GM23338 (cell line): ENCODE data around the gene IL20RB. TPM values are rescaled to one million over a fixed set of nuclear protein-coding genes. Genes with fewer than 3 reads are reported as not detected.

Experiments used
- ATAC-seq: fragments of 200-7000 bp; cut with Tn5 transposase; 3 replicates; pipeline ENCODE4 v1.9.1; 2020
- DNase-seq: peaks from one replicate; pipeline ENCODE4 v3.0.0-alpha.2; 2015; ENCODE audit warnings: low spot score
- H2AFZ ChIP-seq: fragments of 200-600 bp; sonication (generic); 2 replicates; pipeline ENCODE4 v1.8.0; 2016; ENCODE audit warnings: antibody characterized with exemption, mild to moderate bottlenecking, moderate library complexity
- H3F3A ChIP-seq: fragments of 200-600 bp; sonication (generic); replicated peaks from 2 replicates; pipeline ENCODE4 v1.8.0; 2017; ENCODE audit warnings: antibody characterized with exemption, mixed run types, low read depth
- H3K27ac ChIP-seq: fragments of 200-600 bp; sonication (generic); 2 replicates; pipeline ENCODE4 v1.6.1; 2016; ENCODE audit warnings: low read depth
- H3K27me3 ChIP-seq: fragments of 200-600 bp; sonication (generic); 2 replicates; pipeline ENCODE4 v1.8.0; 2016; ENCODE audit warnings: mild to moderate bottlenecking, mixed run types, moderate library complexity; ENCODE audit not compliant: insufficient read depth
- H3K36me3 ChIP-seq: fragments of 200-600 bp; sonication (generic); 2 replicates; pipeline ENCODE4 v1.8.0; 2016; ENCODE audit warnings: mild to moderate bottlenecking; ENCODE audit not compliant: insufficient read depth
- H3K4me1 ChIP-seq: fragments of 200-600 bp; sonication (generic); 2 replicates; pipeline ENCODE4 v1.8.0; 2016; ENCODE audit warnings: mild to moderate bottlenecking, moderate library complexity; ENCODE audit not compliant: insufficient read depth
- H3K4me2 ChIP-seq: fragments of 200-600 bp; sonication (generic); 2 replicates; pipeline ENCODE4 v1.7.1; 2017; ENCODE audit warnings: mixed run types
- H3K4me3 ChIP-seq: fragments of 200-600 bp; sonication (generic); 2 replicates; pipeline ENCODE4 v1.6.1; 2016; ENCODE audit warnings: mixed run types
- H3K79me2 ChIP-seq: fragments of 200-600 bp; sonication (generic); replicated peaks from 2 replicates; pipeline ENCODE4 v1.8.0; 2017; ENCODE audit warnings: mild to moderate bottlenecking; ENCODE audit not compliant: insufficient read depth
- H3K9me2 ChIP-seq: fragments of 200-600 bp; sonication (generic); 2 replicates; pipeline ENCODE4 v1.8.0; 2017; ENCODE audit not compliant: insufficient read depth
- H4K20me1 ChIP-seq: fragments of 200-600 bp; sonication (generic); replicated peaks from 2 replicates; pipeline ENCODE4 v1.8.0; 2017; ENCODE audit warnings: mild to moderate bottlenecking; ENCODE audit not compliant: insufficient read depth
- H3K27ac Mint-ChIP-seq: 2 replicates; pipeline ENCODE4 v1.8.0; 2020; ENCODE audit warnings: inconsistent platforms, mild to moderate bottlenecking, moderate library complexity, mixed read lengths
- H3K27me3 Mint-ChIP-seq: 3 replicates; pipeline ENCODE4 v1.8.0; 2022; ENCODE audit warnings: low read depth, mild to moderate bottlenecking, moderate library complexity, mixed read lengths, inconsistent platforms; ENCODE audit not compliant: insufficient read depth, poor library complexity
- H3K36me3 Mint-ChIP-seq: 3 replicates; pipeline ENCODE4 v1.8.0; 2021; ENCODE audit warnings: low read depth, mild to moderate bottlenecking, inconsistent platforms, moderate library complexity, mixed read lengths
- H3K4me1 Mint-ChIP-seq: 3 replicates; pipeline ENCODE4 v1.8.0; 2020; ENCODE audit warnings: mild to moderate bottlenecking, inconsistent platforms, mixed read lengths
- H3K4me3 Mint-ChIP-seq: 3 replicates; pipeline ENCODE4 v1.8.0; 2021; ENCODE audit warnings: moderate library complexity, mild to moderate bottlenecking, inconsistent platforms, mixed read lengths
- H3K9me3 Mint-ChIP-seq: 3 replicates; pipeline ENCODE4 v1.8.0; 2020; ENCODE audit warnings: moderate library complexity, mild to moderate bottlenecking, inconsistent platforms, mixed read lengths
- CREB1 ChIP-seq: fragments of 250-450 bp; sonication (Bioruptor Pico); IDR thresholded peaks from 2 replicates; pipeline ENCODE4 v1.5.0; 2020; ENCODE audit warnings: low read depth, mild to moderate bottlenecking, moderate library complexity
- CTCF ChIP-seq, 2 experiments: fragments of 200-600 bp in 1 of 2; sonication (generic) in 1 of 2; conservative IDR thresholded peaks; 2 replicates each; pipeline versions ENCODE4 v1.5.1 to v1.6.1; 2016 to 2017; ENCODE audit warnings: antibody characterized with exemption in 2 of 2, low read depth in 2 of 2, mild to moderate bottlenecking in 2 of 2, moderate library complexity in 1 of 2
- EZH2 ChIP-seq: fragments of 200-600 bp; sonication (generic); IDR thresholded peaks from one replicate; pipeline ENCODE4 v1.8.0; 2017; ENCODE audit warnings: antibody characterized with exemption, mild to moderate bottlenecking, low read depth; ENCODE audit not compliant: unreplicated experiment
- EZH2phosphoT487 ChIP-seq: fragments of 200-600 bp; sonication (generic); IDR thresholded peaks from one replicate; pipeline ENCODE4 v1.8.1; 2018; ENCODE audit warnings: antibody characterized with exemption; ENCODE audit not compliant: unreplicated experiment
- JUNB ChIP-seq: IDR thresholded peaks from one replicate; pipeline ENCODE4 v1.6.1; 2016; ENCODE audit warnings: antibody characterized with exemption; ENCODE audit not compliant: unreplicated experiment
- NANOG ChIP-seq: IDR thresholded peaks from 2 replicates; pipeline ENCODE4 v1.6.1; 2016; ENCODE audit warnings: antibody characterized with exemption, borderline replicate concordance
- POLR2AphosphoS5 ChIP-seq: IDR thresholded peaks from 2 replicates; pipeline ENCODE4 v1.6.1; 2016; ENCODE audit warnings: antibody characterized with exemption, low read depth
- REST ChIP-seq: IDR thresholded peaks from one replicate; pipeline ENCODE4 v1.6.1; 2018; ENCODE audit warnings: antibody characterized with exemption; ENCODE audit not compliant: unreplicated experiment
- STAT1 ChIP-seq: IDR thresholded peaks from one replicate; pipeline ENCODE4 v1.6.1; 2016; ENCODE audit warnings: antibody characterized with exemption; ENCODE audit not compliant: unreplicated experiment
- ZNF114 ChIP-seq: fragments of 250-450 bp; sonication (Bioruptor Pico); IDR thresholded peaks from 2 replicates; pipeline ENCODE4 v1.5.0; 2020; ENCODE audit warnings: mild to moderate bottlenecking, moderate library complexity
- ZNF331 ChIP-seq: fragments of 250-450 bp; sonication (Bioruptor Pico); IDR thresholded peaks from 2 replicates; pipeline ENCODE4 v1.5.0; 2020; ENCODE audit warnings: low read depth, mild to moderate bottlenecking, moderate library complexity
- polyA plus RNA-seq: library from polyadenylated mRNA; unstranded; fragments of >200 nt; fragmentation: Nextera tagmentation; extraction: Ambion mirVana; gene quantifications from 2 replicates; pipeline ENCODE4 v1.2.1, GENCODE V29; 2016
- total RNA-seq: library from RNA; depleted of rRNA; stranded (reverse); fragments of >200 nt; shearing (Covaris generic); gene quantifications from 2 replicates; pipeline ENCODE4 v1.2.3, GENCODE V29; 2014
- TF ChIP-seq, protein P1 (sequence below): IDR thresholded peaks from 2 replicates; pipeline ENCODE4 v1.6.1; 2016; ENCODE audit warnings: antibody characterized with exemption
- TF ChIP-seq, protein P2 (sequence below): fragments of 250-450 bp; sonication (Bioruptor Pico); IDR thresholded peaks from 2 replicates; pipeline ENCODE4 v1.5.0; 2020; ENCODE audit warnings: mild to moderate bottlenecking, moderate library complexity

Gene IL20RB
- total and polyA plus RNA-seq, 2 experiments from 2014 or later: 1.7 to 4.6 TPM

DNA sequence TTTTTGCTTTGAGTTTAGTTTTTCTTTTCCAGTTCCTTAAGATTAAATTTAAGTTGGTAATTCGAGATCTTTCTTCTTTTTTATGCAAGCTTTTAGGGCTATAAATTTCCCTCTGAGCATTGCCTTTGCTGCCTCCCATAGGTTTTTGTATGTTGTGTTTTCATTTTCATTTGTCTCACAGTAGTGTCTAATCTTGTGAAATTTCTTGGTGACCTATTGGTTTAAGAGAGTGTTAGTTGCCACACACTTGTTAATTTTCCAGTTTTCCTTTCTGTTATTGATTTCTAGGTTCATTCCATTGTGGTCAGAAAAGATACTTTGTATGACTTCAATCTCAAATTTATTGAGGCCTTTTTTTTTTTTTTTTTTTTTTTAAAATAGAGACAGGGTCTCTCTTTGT is 18.3 kb upstream of the IL20RB start:
- ATAC-seq (no peak), DNase-seq (no peak)
- Histone ChIP-seq H3K79me2 (peaks cover 81% of the 10 kb centered on the region), H3K4me3 (no peak overlapping the region), H3K4me2 (no peak overlapping the region), H2AFZ (no peak overlapping the region), H3K27ac (no peak overlapping the region), H3K4me1 (peaks cover 18% of the 10 kb centered on the region), H3K9me2 (no peaks in the 10 kb centered on the region), H3K36me3 (no peaks in the 10 kb centered on the region), H3K27me3 (no peaks in the 10 kb centered on the region), H3F3A (no peaks in the 10 kb centered on the region), H4K20me1 (no peaks in the 10 kb centered on the region; the same call in none of the 2 replicates)
- H3K27me3 Mint-ChIP-seq: peaks cover 2% of the 10 kb centered on the region
- H3K9me3 Mint-ChIP-seq: peaks cover 2% of the 10 kb centered on the region; the same call in 1 of the 3 replicates
- no peak overlapping the region for H3K27ac Mint-ChIP-seq
- no peak overlapping the region for H3K4me3 Mint-ChIP-seq
- TF ChIP-seq, protein P1, sequence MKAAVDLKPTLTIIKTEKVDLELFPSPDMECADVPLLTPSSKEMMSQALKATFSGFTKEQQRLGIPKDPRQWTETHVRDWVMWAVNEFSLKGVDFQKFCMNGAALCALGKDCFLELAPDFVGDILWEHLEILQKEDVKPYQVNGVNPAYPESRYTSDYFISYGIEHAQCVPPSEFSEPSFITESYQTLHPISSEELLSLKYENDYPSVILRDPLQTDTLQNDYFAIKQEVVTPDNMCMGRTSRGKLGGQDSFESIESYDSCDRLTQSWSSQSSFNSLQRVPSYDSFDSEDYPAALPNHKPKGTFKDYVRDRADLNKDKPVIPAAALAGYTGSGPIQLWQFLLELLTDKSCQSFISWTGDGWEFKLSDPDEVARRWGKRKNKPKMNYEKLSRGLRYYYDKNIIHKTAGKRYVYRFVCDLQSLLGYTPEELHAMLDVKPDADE: no peak
- TF ChIP-seq, protein P2, sequence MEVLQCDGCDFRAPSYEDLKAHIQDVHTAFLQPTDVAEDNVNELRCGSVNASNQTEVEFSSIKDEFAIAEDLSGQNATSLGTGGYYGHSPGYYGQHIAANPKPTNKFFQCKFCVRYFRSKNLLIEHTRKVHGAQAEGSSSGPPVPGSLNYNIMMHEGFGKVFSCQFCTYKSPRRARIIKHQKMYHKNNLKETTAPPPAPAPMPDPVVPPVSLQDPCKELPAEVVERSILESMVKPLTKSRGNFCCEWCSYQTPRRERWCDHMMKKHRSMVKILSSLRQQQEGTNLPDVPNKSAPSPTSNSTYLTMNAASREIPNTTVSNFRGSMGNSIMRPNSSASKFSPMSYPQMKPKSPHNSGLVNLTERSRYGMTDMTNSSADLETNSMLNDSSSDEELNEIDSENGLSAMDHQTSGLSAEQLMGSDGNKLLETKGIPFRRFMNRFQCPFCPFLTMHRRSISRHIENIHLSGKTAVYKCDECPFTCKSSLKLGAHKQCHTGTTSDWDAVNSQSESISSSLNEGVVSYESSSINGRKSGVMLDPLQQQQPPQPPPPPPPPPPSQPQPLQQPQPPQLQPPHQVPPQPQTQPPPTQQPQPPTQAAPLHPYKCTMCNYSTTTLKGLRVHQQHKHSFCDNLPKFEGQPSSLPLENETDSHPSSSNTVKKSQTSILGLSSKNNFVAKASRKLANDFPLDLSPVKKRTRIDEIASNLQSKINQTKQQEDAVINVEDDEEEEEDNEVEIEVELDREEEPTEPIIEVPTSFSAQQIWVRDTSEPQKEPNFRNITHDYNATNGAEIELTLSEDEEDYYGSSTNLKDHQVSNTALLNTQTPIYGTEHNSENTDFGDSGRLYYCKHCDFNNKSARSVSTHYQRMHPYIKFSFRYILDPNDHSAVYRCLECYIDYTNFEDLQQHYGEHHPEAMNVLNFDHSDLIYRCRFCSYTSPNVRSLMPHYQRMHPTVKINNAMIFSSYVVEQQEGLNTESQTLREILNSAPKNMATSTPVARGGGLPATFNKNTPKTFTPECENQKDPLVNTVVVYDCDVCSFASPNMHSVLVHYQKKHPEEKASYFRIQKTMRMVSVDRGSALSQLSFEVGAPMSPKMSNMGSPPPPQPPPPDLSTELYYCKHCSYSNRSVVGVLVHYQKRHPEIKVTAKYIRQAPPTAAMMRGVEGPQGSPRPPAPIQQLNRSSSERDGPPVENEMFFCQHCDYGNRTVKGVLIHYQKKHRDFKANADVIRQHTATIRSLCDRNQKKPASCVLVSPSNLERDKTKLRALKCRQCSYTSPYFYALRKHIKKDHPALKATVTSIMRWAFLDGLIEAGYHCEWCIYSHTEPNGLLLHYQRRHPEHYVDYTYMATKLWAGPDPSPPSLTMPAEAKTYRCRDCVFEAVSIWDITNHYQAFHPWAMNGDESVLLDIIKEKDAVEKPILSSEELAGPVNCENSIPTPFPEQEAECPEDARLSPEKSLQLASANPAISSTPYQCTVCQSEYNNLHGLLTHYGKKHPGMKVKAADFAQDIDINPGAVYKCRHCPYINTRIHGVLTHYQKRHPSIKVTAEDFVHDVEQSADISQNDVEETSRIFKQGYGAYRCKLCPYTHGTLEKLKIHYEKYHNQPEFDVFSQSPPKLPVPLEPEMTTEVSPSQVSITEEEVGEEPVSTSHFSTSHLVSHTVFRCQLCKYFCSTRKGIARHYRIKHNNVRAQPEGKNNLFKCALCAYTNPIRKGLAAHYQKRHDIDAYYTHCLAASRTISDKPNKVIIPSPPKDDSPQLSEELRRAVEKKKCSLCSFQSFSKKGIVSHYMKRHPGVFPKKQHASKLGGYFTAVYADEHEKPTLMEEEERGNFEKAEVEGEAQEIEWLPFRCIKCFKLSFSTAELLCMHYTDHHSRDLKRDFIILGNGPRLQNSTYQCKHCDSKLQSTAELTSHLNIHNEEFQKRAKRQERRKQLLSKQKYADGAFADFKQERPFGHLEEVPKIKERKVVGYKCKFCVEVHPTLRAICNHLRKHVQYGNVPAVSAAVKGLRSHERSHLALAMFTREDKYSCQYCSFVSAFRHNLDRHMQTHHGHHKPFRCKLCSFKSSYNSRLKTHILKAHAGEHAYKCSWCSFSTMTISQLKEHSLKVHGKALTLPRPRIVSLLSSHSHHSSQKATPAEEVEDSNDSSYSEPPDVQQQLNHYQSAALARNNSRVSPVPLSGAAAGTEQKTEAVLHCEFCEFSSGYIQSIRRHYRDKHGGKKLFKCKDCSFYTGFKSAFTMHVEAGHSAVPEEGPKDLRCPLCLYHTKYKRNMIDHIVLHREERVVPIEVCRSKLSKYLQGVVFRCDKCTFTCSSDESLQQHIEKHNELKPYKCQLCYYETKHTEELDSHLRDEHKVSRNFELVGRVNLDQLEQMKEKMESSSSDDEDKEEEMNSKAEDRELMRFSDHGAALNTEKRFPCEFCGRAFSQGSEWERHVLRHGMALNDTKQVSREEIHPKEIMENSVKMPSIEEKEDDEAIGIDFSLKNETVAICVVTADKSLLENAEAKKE: no peak
- TF ChIP-seq POLR2AphosphoS5: no peak
- no peak for TF ChIP-seq CTCF (conservative IDR thresholded peaks at IDR 0.05; ENCODE audit: low read depth in 2 of 2)
- no peak for TF ChIP-seq EZH2
- TF ChIP-seq STAT1: no peak
- no peak for TF ChIP-seq ZNF114 (CRISPR knock-in tag)
- TF ChIP-seq REST: no peak
- no peak for TF ChIP-seq NANOG
- TF ChIP-seq CREB1: no peak
- no peak for TF ChIP-seq ZNF331
- no peak for TF ChIP-seq EZH2phosphoT487
- no peak for TF ChIP-seq JUNB
- H3K4me1 Mint-ChIP-seq: peaks cover 38% of the 10 kb centered on the region
- peaks cover 25% of the 10 kb centered on the region for H3K36me3 Mint-ChIP-seq
